Esophagus (tissue), 2 donors: ENCODE measurements around the gene NRTN. TPM values are rescaled to one million over a fixed set of nuclear protein-coding genes. Genes with fewer than 3 reads are reported as not detected.
A peak's percentile ranks its signal among the peaks of the same experiment; 100 is the strongest.

Experiments
- H3K27ac ChIP-seq, 2 donors: one replicate each; pipeline ENCODE4 v1.5.1; 2013; ENCODE audit warnings: low read depth in 2 of 2, mild to moderate bottlenecking in 2 of 2, inconsistent platforms in 1 of 2, low read length in 1 of 2, moderate library complexity in 1 of 2
- H3K27me3 ChIP-seq, 2 donors: one replicate each; pipeline ENCODE4 v1.6.1; 2013; ENCODE audit warnings: low read length in 2 of 2, control low read depth in 1 of 2, mild to moderate bottlenecking in 1 of 2; ENCODE audit not compliant: insufficient read depth in 2 of 2, control insufficient read depth in 1 of 2
- H3K36me3 ChIP-seq, 2 donors: one replicate each; pipeline ENCODE4 v1.6.1; 2013; ENCODE audit warnings: low read length in 1 of 2; ENCODE audit not compliant: control insufficient read depth in 2 of 2, insufficient read depth in 2 of 2
- H3K4me1 ChIP-seq, 2 donors: one replicate each; pipeline ENCODE4 v1.6.1; 2013; ENCODE audit warnings: low read length in 1 of 2; ENCODE audit not compliant: control insufficient read depth in 2 of 2, insufficient read depth in 2 of 2
- H3K4me3 ChIP-seq, 2 donors: one replicate each; pipeline ENCODE4 v1.5.1; 2013; ENCODE audit warnings: low read length in 2 of 2, mild to moderate bottlenecking in 2 of 2, low read depth in 1 of 2, moderate library complexity in 1 of 2
- H3K9me3 ChIP-seq, 2 donors: one replicate each; pipeline ENCODE4 v1.6.1; 2013; ENCODE audit warnings: mild to moderate bottlenecking in 2 of 2, low read depth in 1 of 2, low read length in 1 of 2, moderate library complexity in 1 of 2; ENCODE audit not compliant: control insufficient read depth in 2 of 2, insufficient read depth in 1 of 2
- WGBS, 2 donors: extraction: QIAGEN DNeasy Blood & Tissue Kit; methylation state at CpG; one replicate each; pipeline ENCODE4 v1.1.7; 2013; 5-methylcytosine and 5-hydroxymethylcytosine counted together
- polyA plus RNA-seq, 2 donors: library from polyadenylated mRNA; stranded (reverse); fragments of 200-250 nt; gene quantifications; one replicate each; pipeline ENCODE4 v1.2.3, GENCODE V29; 2013
- donor health status: healthy with polysubstance abuse.
- donor health status: Bipolar disorder and iron deficiency.

NRTN gene
- polyA plus RNA-seq, 2 donors: 2.2 to 2.8 TPM

DNA sequence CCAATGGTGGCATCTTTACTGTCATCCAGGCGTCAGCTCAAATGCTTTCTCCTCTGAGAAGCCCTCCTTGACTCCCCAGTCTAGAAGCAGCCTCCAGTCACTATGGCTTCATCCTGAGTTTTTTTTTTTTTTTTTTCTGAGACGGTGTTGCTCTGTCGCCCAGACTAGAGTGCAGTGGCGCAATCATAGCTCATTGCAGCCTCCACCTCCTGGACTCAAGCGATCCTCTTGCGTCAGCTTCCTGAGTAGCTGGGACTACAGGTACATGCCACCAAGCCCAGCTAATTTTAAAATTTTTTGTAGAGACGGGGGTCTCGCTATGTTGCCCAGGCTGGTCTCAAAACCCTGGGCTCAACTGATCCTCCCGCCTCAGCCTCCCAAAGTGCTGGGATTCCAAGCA, 4.2 kb downstream of the NRTN start:
- Histone ChIP-seq H3K36me3 (no peaks in the 10 kb centered on the region), H3K4me3 (no peak overlapping the region), H3K9me3 (no peaks in the 10 kb centered on the region), H3K4me1 (no peaks in the 10 kb centered on the region), H3K27me3 (no peaks in the 10 kb centered on the region), H3K27ac (no peak overlapping the region)
- WGBS, 2 donors: 85 to 88% methylated on average over 9 of the region's 9 CpGs

DNA sequence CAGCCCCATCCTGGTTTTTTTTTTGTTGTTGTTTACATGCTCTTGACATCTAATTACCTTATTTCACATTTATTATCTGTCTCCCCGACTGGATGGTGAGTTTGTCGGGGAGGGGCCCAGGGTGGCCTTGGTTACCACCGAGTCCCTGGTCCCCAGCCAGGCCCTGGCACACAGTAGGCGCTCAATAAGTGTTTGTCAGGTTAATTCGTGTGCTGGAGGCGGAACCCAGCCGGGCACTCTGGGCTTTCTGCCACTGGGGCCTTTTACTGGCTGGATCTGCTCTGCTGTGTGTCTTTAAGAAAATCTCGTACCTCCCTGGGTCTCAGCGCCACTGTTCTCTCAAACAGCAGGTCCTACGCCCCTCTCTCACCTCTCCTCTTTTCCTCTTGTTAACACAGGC, 4.6 kb downstream of the NRTN start:
- H3K4me1 ChIP-seq: no peaks in the 10 kb centered on the region
- no peaks in the 10 kb centered on the region for H3K9me3 ChIP-seq
- no peaks in the 10 kb centered on the region for H3K36me3 ChIP-seq
- no peak overlapping the region for H3K4me3 ChIP-seq
- no peaks in the 10 kb centered on the region for H3K27me3 ChIP-seq
- no peak overlapping the region for H3K27ac ChIP-seq
- 69 to 73% methylated on average over 10 of the region's 10 CpGs for WGBS, 2 donors

DNA sequence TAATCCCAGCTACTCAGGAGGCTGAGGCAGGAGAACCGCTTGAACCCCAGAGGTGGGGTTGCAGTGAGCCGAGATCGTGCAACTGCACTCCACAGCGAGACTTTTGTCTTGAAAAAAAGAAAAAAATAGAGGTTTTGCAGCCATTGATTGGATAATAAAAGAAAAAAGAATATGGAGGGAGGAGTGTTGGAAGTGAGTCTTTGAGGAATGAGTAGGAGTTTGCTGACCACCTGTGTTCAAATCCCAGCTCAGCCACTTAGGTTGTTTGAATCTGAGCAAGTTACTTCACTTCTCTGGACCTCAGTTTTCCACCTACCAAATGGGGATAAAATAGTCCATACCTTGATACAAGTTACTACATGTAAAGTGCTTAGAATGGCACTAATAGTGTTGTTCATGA, 6.2 kb downstream of the NRTN start:
- WGBS, 2 donors: 91 to 92% methylated on average over 4 of the region's 4 CpGs
- no peaks in the 10 kb centered on the region for H3K4me1 ChIP-seq
- H3K27ac ChIP-seq: no peak overlapping the region
- H3K27me3 ChIP-seq: no peaks in the 10 kb centered on the region
- no peaks in the 10 kb centered on the region for H3K36me3 ChIP-seq
- H3K4me3 ChIP-seq: no peak overlapping the region
- H3K9me3 ChIP-seq: no peaks in the 10 kb centered on the region

DNA sequence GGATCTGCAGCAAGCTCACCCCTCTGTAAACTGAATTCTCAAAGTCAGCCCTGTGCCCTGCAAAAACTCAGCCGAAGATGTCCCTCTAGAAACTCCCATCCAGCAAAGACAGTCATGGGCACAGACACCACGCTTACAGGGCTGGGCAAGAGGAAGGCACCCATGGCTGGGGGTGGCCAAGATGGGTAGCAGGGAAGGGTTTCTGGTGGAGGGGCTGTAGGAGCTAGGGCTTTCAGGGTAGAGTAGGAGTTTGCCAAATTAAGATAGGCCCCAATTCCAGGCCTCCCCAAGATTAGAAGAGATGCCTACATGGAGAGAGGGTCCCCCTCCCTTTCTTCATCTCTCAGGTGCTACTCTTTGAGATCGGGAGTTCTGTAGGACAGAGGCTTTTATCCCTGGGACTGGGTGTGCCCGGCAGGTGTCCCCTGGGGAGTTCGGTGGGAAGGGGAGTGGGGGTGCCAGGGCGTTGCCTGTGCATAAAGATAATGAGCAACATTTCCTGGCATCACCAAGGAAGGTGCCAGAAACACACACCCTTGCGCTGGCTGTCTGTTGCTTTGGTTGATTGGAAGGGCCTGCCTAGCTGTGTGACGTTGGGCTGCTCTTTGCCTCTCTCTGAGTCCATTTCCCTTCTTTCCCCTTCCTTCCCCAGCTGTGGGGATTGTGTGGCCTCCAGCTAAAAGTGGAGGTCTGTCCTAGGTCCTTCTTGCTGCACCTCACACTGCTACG, 9.4 kb downstream of the NRTN start:
- no peaks in the 10 kb centered on the region for H3K27me3 ChIP-seq
- H3K36me3 ChIP-seq: no peaks in the 10 kb centered on the region
- no peak overlapping the region for H3K4me3 ChIP-seq
- no peaks in the 10 kb centered on the region for H3K4me1 ChIP-seq
- WGBS, 2 donors: 64 to 67% methylated on average over 9 of the region's 9 CpGs
- H3K27ac ChIP-seq: no peak overlapping the region
- H3K9me3 ChIP-seq: peaks cover 0 to 3% of the 10 kb centered on the region in 2 donors

DNA sequence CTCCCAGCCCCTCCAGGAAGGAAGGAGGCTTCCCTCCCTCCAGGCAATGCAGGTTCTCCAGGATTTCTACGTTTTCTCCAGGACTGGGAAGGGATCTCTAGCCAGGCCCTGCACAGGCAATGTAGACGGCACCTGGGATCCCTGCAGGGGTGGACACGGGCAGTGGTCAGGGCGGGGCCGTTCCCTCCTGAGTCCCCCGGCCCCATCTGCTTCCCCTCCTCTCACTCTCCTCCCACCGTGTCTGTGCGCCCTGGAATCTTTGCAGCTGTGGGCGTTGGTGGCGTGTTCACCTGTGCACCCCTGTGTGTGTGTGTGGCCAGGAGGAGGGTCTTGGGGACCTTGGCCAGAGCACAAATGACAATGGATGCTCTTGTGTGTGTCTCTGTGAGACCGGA, 10.0 kb downstream of the NRTN start:
- no peak overlapping the region for H3K4me3 ChIP-seq
- peak overlapping the region in 1 of 2 donors; percentile 57 for H3K27ac ChIP-seq
- 50 to 67% methylated on average over 11 of the region's 11 CpGs for WGBS, 2 donors
- peaks cover 0 to 3% of the 10 kb centered on the region in 2 donors for H3K9me3 ChIP-seq
- H3K4me1 ChIP-seq: no peaks in the 10 kb centered on the region
- no peaks in the 10 kb centered on the region for H3K27me3 ChIP-seq
- H3K36me3 ChIP-seq: no peaks in the 10 kb centered on the region

DNA sequence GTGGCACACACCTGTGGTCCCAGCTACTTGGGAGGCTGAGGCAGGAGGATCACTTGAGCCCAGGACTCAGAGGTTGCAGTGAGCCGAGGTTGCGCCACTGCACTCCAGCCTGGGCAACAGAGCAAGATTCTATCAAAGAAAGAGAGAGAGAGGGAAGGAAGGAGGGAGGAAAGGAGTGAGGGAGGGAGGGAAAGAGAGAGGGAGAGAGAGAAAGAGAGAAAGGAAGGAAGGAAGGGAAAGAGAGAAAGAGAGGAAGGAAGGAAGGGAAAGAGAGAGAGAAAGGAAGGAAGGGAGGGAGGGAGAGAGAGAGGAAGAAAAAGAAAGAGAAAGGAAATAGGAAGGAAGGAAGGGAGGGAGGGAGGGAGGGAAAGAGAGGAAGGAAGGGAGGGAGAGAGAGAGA, 12.4 kb downstream of the NRTN start:
- no peak overlapping the region for H3K27ac ChIP-seq
- 90 to 93% methylated on average over 2 of the region's 2 CpGs for WGBS, 2 donors
- H3K27me3 ChIP-seq: no peaks in the 10 kb centered on the region
- H3K36me3 ChIP-seq: no peaks in the 10 kb centered on the region
- H3K4me3 ChIP-seq: no peak overlapping the region
- H3K4me1 ChIP-seq: peaks cover 0 to under 1% of the 10 kb centered on the region in 2 donors
- peaks cover 0 to 3% of the 10 kb centered on the region in 2 donors for H3K9me3 ChIP-seq

DNA sequence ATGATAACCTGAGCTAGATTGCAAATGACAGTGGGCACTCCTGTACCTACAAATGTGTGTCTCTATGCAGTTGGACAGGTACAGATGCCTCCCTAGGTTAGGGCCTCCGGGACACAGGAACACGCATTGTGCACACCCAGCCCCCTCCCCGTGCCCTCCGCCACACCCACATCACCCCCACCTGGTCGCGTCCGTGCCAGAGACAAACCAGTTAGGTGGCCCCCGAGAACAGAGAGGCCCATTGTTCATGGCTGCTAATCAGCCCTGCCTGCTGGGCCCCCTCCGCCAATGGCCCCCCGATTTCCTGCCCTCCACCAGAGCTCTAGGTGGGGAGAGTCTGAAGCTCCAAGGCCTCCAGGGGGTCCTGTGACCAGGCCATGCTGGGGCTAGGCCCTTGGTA, 13.7 kb downstream of the NRTN start:
- Histone ChIP-seq H3K9me3 (peaks cover 0 to 3% of the 10 kb centered on the region in 2 donors), H3K27ac (no peak overlapping the region), H3K27me3 (no peaks in the 10 kb centered on the region), H3K36me3 (no peaks in the 10 kb centered on the region), H3K4me3 (no peak overlapping the region), H3K4me1 (peaks cover 0 to 4% of the 10 kb centered on the region in 2 donors)
- WGBS, 2 donors: 51 to 60% methylated on average over 5 to 10 of the region's 10 CpGs

DNA sequence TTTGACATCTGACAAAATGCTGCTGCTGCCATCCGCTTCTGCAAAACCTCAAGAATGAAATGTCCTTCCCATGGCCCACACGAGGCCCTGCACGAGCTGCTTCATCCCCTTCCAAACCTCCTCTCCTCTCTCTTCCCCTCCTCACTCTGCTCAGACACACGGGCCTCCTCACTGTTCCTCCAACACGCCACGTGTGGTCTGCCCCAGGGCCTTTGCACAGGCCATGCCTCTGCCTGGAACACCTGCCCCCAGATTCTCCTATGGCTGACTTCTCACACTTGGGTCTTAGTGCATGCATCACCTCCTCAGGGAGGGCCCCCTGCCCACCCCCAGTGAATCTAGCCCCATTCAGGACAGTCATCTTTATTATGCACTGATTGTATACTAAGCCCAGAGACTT, 15.9 kb downstream of the NRTN start:
- H3K27ac ChIP-seq: no peak overlapping the region
- H3K27me3 ChIP-seq: no peaks in the 10 kb centered on the region
- peaks cover 0 to 4% of the 10 kb centered on the region in 2 donors for H3K36me3 ChIP-seq
- H3K4me1 ChIP-seq: peaks cover 0 to 4% of the 10 kb centered on the region in 2 donors
- 52 to 55% methylated on average over 6 of the region's 6 CpGs for WGBS, 2 donors
- no peak overlapping the region for H3K4me3 ChIP-seq
- H3K9me3 ChIP-seq: peaks cover 0 to 3% of the 10 kb centered on the region in 2 donors

DNA sequence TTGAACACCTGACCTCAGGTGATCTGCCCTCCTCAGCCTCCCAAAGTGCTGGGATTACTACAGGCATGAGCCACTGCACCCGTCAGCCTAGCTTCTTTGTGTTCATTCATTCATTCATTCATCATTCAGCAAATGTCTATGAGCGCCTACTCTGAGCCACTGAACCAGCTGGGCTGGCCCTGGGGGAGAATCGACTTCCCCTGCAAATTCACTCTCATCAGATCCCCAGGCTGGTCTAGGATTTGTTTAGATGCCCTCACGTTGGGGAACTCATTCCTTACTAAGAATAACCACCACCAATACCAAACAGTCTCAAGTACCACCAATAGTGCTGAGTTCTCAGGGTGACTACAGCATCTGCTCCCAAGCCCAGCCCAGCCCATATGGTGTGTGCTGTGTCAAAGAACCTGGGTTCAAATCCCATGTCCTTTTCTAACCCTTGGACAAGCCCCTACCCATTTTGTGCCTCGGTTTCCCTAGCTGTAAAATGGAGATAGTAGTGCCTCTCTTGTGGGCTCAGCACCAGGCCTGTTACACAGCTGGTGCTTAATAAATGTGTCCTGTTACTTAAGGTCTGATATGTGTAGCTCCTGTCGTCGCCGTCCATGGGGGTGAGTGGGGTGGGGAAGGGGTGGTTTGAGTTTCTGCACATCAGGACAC, 16.8 kb downstream of the NRTN start:
- Histone ChIP-seq H3K4me3 (no peak overlapping the region), H3K36me3 (peaks cover 0 to 4% of the 10 kb centered on the region in 2 donors), H3K4me1 (peaks cover 0 to 4% of the 10 kb centered on the region in 2 donors), H3K9me3 (peaks cover 0 to 3% of the 10 kb centered on the region in 2 donors), H3K27ac (no peak overlapping the region), H3K27me3 (no peaks in the 10 kb centered on the region)
- 45 to 48% methylated on average over 8 of the region's 8 CpGs for WGBS, 2 donors
